Bone marrow (tissue), 2 donors: ENCODE results near the gene CYB561.

Experiments used
- DNase-seq, 2 donors: peaks; one replicate each; lab custom pipeline; 2025; lab: John Stamatoyannopoulos, UW

CYB561 gene

GRCh38 chr17:63433746-63434591 is 12.1 kb downstream of the CYB561 start:
- peak in 1 of 2 donors; percentile 51 for DNase-seq

- DNase-seq = no peak
Observed at GRCh38 chr17:63431939-63432804, 13.9 kb downstream of the CYB561 start.

- no peak for DNase-seq
Observed at GRCh38 chr17:63431618-63431938, 14.5 kb downstream of the CYB561 start.

- DNase-seq = no peak
Observed at GRCh38 chr17:63430223-63430622, 15.9 kb downstream of the CYB561 start.

GRCh38 chr17:63429766-63430165 is 16.3 kb downstream of the CYB561 start:
- no peak for DNase-seq

GRCh38 chr17:63426917-63427308 is 19.2 kb downstream of the CYB561 start:
- DNase-seq = no peak

GRCh38 chr17:63426041-63426916 is 19.8 kb downstream of the CYB561 start:
- DNase-seq = no peak

- DNase-seq = peak; percentile 27 to 59
Observed at GRCh38 chr17:63425483-63425882, 20.6 kb downstream of the CYB561 start.

GRCh38 chr17:63423963-63424362 is 22.1 kb downstream of the CYB561 start:
- DNase-seq = no peak

GRCh38 chr17:63423251-63423950 is 22.7 kb downstream of the CYB561 start:
- no peak for DNase-seq

- DNase-seq = no peak
Observed at GRCh38 chr17:63421681-63422645, 24.1 kb downstream of the CYB561 start.

GRCh38 chr17:63420868-63421680 is 25.0 kb downstream of the CYB561 start:
- no peak for DNase-seq

GRCh38 chr17:63419949-63420867 is 25.9 kb downstream of the CYB561 start:
- peak in 1 of 2 donors; percentile 95 for DNase-seq

- DNase-seq = no peak
Observed at GRCh38 chr17:63419398-63419797, 26.7 kb downstream of the CYB561 start.

GRCh38 chr17:63418540-63418939 is 27.6 kb downstream of the CYB561 start:
- DNase-seq = no peak

- DNase-seq = no peak
Observed at GRCh38 chr17:63414222-63414621, 31.9 kb downstream of the CYB561 start.

- no peak for DNase-seq
Observed at GRCh38 chr17:63413128-63413527, 33.0 kb downstream of the CYB561 start.

GRCh38 chr17:63412234-63412633 is 33.9 kb downstream of the CYB561 start:
- no peak for DNase-seq
